ENCODE measurements around the gene PLB1. TPM values are rescaled to one million over a fixed set of nuclear protein-coding genes. Genes with fewer than 3 reads are reported as not detected.

PLB1 gene
- total RNA-seq, 1 experiment from 2014 or later, result 0.44 TPM

- no peak for TF ChIP-seq CTCF (IDR thresholded peaks at IDR 0.05)
- TF ChIP-seq ZNF423 (CRISPR knock-in tag; IDR thresholded peaks at IDR 0.05), result no peak
Measured at GRCh38 chr2:28668106-28668814, 172.4 kb downstream of the PLB1 start (continued).

GRCh38 chr2:28668880-28669279 lies 173.0 kb downstream of the PLB1 start:
- H3K9me3 Mint-ChIP-seq, result peaks cover 17% of the 10 kb centered on the region
- H3K36me3 Mint-ChIP-seq, result peaks cover 7% of the 10 kb centered on the region
- H3K27me3 Mint-ChIP-seq (ENCODE audit: low read depth), result peaks cover 5% of the 10 kb centered on the region
- ChIA-PET CTCF (no interaction called here), POLR2A (no interaction called here)
- TF ChIP-seq TEAD1 (CRISPR knock-in tag; IDR thresholded peaks at IDR 0.05) (no peak), EMX1 (CRISPR knock-in tag; IDR thresholded peaks at IDR 0.05) (no peak), ERG (CRISPR knock-in tag; IDR thresholded peaks at IDR 0.05) (no peak), ESRRA (CRISPR knock-in tag; IDR thresholded peaks at IDR 0.05; ENCODE audit: borderline replicate concordance) (no peak), GABPB1 (CRISPR knock-in tag; IDR thresholded peaks at IDR 0.05) (no peak), SOX15 (CRISPR knock-in tag; IDR thresholded peaks at IDR 0.05) (no peak), JAZF1 (CRISPR knock-in tag; IDR thresholded peaks at IDR 0.05) (no peak), AR (CRISPR knock-in tag; IDR thresholded peaks at IDR 0.05) (no peak), ZBTB21 (CRISPR knock-in tag; IDR thresholded peaks at IDR 0.05; ENCODE audit: borderline replicate concordance) (no peak), NFATC4 (CRISPR knock-in tag; IDR thresholded peaks at IDR 0.05) (no peak), ZNF416 (CRISPR knock-in tag; IDR thresholded peaks at IDR 0.05) (no peak), GRHL2 (CRISPR knock-in tag; IDR thresholded peaks at IDR 0.05; ENCODE audit: insufficient replicate concordance, severe bottlenecking) (no peak), PRRX2 (CRISPR knock-in tag; IDR thresholded peaks at IDR 0.05) (no peak), AFF4 (CRISPR knock-in tag; IDR thresholded peaks at IDR 0.05; ENCODE audit: borderline replicate concordance) (no peak), ZSCAN18 (CRISPR knock-in tag; IDR thresholded peaks at IDR 0.05) (no peak), ZNF671 (CRISPR knock-in tag; IDR thresholded peaks at IDR 0.05) (no peak), SMAD4 (CRISPR knock-in tag; IDR thresholded peaks at IDR 0.05) (no peak)
- H3K27ac Mint-ChIP-seq, result no peak overlapping the region
- ATAC-seq, result no peak
- H3K4me3 Mint-ChIP-seq, result no peak overlapping the region
- peaks cover 8% of the 10 kb centered on the region for H3K4me1 Mint-ChIP-seq
- DNase-seq (ENCODE audit: low spot score), result no peak
